Measurements from ENCODE around the gene KLK1. TPM values are rescaled to one million over a fixed set of nuclear protein-coding genes. Genes with fewer than 3 reads are reported as not detected.
"Not testable (repeated sequence)": the region's sequence is repeated elsewhere in the genome, so short reads cannot be mapped to it uniquely, and the experiment has no call there.

The KLK1 gene
- total RNA-seq, 2 donors from 2014 or later, result 104 to 130 TPM

GRCh38 chr19:50772476-50772875 is 51.1 kb downstream of the KLK1 start:
- no peaks in the 10 kb centered on the region for H3K9me3 ChIP-seq
- intact Hi-C loops (cut with DNase I), result no loop called here
- TF ChIP-seq, protein P1, sequence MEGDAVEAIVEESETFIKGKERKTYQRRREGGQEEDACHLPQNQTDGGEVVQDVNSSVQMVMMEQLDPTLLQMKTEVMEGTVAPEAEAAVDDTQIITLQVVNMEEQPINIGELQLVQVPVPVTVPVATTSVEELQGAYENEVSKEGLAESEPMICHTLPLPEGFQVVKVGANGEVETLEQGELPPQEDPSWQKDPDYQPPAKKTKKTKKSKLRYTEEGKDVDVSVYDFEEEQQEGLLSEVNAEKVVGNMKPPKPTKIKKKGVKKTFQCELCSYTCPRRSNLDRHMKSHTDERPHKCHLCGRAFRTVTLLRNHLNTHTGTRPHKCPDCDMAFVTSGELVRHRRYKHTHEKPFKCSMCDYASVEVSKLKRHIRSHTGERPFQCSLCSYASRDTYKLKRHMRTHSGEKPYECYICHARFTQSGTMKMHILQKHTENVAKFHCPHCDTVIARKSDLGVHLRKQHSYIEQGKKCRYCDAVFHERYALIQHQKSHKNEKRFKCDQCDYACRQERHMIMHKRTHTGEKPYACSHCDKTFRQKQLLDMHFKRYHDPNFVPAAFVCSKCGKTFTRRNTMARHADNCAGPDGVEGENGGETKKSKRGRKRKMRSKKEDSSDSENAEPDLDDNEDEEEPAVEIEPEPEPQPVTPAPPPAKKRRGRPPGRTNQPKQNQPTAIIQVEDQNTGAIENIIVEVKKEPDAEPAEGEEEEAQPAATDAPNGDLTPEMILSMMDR (IDR thresholded peaks at IDR 0.05), result no peak
- no peak overlapping the region for H3K27ac ChIP-seq
- H3K27me3 ChIP-seq, result no peaks in the 10 kb centered on the region
- DNase-seq, result no peak
- H3K4me1 ChIP-seq, result no peaks in the 10 kb centered on the region
- H3K9ac ChIP-seq (ENCODE audit: low read depth in 2 of 2, low read length in 2 of 2), result no peak overlapping the region
- no peaks in the 10 kb centered on the region for H3K36me3 ChIP-seq
- no peak overlapping the region for H3K4me3 ChIP-seq

GRCh38 chr19:50770888-50771287 is 52.7 kb downstream of the KLK1 start:
- intact Hi-C loops (cut with DNase I), result no loop called here
- Histone ChIP-seq H3K27me3 (no peaks in the 10 kb centered on the region), H3K9ac (ENCODE audit: low read depth in 2 of 2, low read length in 2 of 2) (no peak overlapping the region), H3K9me3 (no peaks in the 10 kb centered on the region), H3K36me3 (no peaks in the 10 kb centered on the region), H3K27ac (no peak overlapping the region), H3K4me1 (no peaks in the 10 kb centered on the region), H3K4me3 (no peak overlapping the region)
- TF ChIP-seq, protein P1 (IDR thresholded peaks at IDR 0.05), result no peak
- DNase-seq, result no peak

GRCh38 chr19:50770164-50770563 is 53.4 kb downstream of the KLK1 start, which contains the start of gene GPR32:
TSS of gene GPR32 (plus strand) at chr19:50770464. CDS start at chr19:50770601, 137 bp downstream.
- H3K27me3 ChIP-seq; H3K9ac ChIP-seq (ENCODE audit: low read depth in 2 of 2, low read length in 2 of 2); H3K4me1 ChIP-seq; H3K9me3 ChIP-seq; H3K36me3 ChIP-seq; intact Hi-C loops (cut with DNase I); H3K4me3 ChIP-seq; DNase-seq; H3K27ac ChIP-seq: not testable (repeated sequence)

Other genes starting within 250 kb of the KLK1 start
- gene SYT3, start 183.9 kb downstream of the KLK1 start, total RNA-seq, result under 1 TPM in 1 of 2 donors, not detected in 1; 0.13 TPM
- not detected for gene C19orf81, start 174.3 kb downstream of the KLK1 start, total RNA-seq
- under 1 TPM; 0.22 to 0.29 TPM for gene SHANK1, start 104.0 kb downstream of the KLK1 start, total RNA-seq
- gene CLEC11A, start 100.4 kb downstream of the KLK1 start, total RNA-seq, result 1 to 10 TPM; 4.5 to 5.1 TPM
- not detected for gene GPR32, start 53.3 kb downstream of the KLK1 start, total RNA-seq
- gene ACP4, start 33.4 kb downstream of the KLK1 start, total RNA-seq, result not detected
- gene KLK15, start 9.8 kb upstream of the KLK1 start, total RNA-seq, result 1 to 10 TPM; 2.9 to 3.6 TPM
- 1 to 10 TPM; 2.4 to 2.5 TPM for gene KLK3, start 31.1 kb upstream of the KLK1 start, total RNA-seq
- gene KLK2, start 49.7 kb upstream of the KLK1 start, total RNA-seq, result not detected
- gene KLK4, start 87.6 kb upstream of the KLK1 start, total RNA-seq, result 1 to 10 TPM; 1.2 to 2.0 TPM
- not detected for gene KLK5, start 129.3 kb upstream of the KLK1 start, total RNA-seq
- gene KLK6, start 145.8 kb upstream of the KLK1 start, total RNA-seq, result not detected
- gene KLK7, start 160.1 kb upstream of the KLK1 start, total RNA-seq, result not detected
- gene KLK8, start 177.8 kb upstream of the KLK1 start, total RNA-seq, result not detected
- 1 to 10 TPM in 1 of 2 donors, under 1 TPM in 1; 0.40 to 1.1 TPM for gene KLK10, start 195.9 kb upstream of the KLK1 start, total RNA-seq
- gene KLK11, start 202.8 kb upstream of the KLK1 start, total RNA-seq, result under 1 TPM; 0.88 to 0.94 TPM
- gene KLK12, start 211.2 kb upstream of the KLK1 start, total RNA-seq, result 1 to 10 TPM in 1 of 2 donors, under 1 TPM in 1; 0.64 to 1.4 TPM
- gene KLK13, start 241.3 kb upstream of the KLK1 start, total RNA-seq, result not detected

All from colonic mucosa (tissue), 4 donors.